Mucosa of descending colon (tissue), 3 donors: ENCODE measurements around the gene GADD45G. TPM values are rescaled to one million over a fixed set of nuclear protein-coding genes. Genes with fewer than 3 reads are reported as not detected.

Experiments used
- ATAC-seq: fragments of 200-7000 bp; cut with Tn5 transposase; one replicate; pipeline ENCODE4 v1.9.1; 2020; ENCODE audit warnings: mild to moderate bottlenecking, moderate library complexity
- DNase-seq, 3 donors: peaks; one replicate each; pipeline ENCODE4 v3.0.0-alpha.2; 2020
- H3K36me3 ChIP-seq: fragments of 200-600 bp; one replicate; pipeline ENCODE4 v1.8.0; 2021; ENCODE audit warnings: low read depth, mild to moderate bottlenecking
- H3K4me1 ChIP-seq: fragments of 200-600 bp; one replicate; pipeline ENCODE4 v1.8.0; 2021; ENCODE audit warnings: low read depth, mild to moderate bottlenecking
- H3K4me3 ChIP-seq: fragments of 200-600 bp; one replicate; pipeline ENCODE4 v1.8.0; 2021; ENCODE audit warnings: mild to moderate bottlenecking
- H3K9me3 ChIP-seq: fragments of 200-600 bp; one replicate; pipeline ENCODE4 v1.8.0; 2021; ENCODE audit warnings: mild to moderate bottlenecking
- CTCF ChIP-seq: fragments of 200-600 bp; IDR thresholded peaks from one replicate; pipeline ENCODE4 v1.8.0; 2022; ENCODE audit warnings: antibody characterized with exemption, mild to moderate bottlenecking
- intact Hi-C, 2 donors: fragments of 100-400 bp; cut with DNase I in 1 of 2; cut with micrococcal nuclease in 1 of 2; formaldehyde crosslinking; loops; one replicate each; pipeline versions ENCODE4 v1.11.0 to v1.11.1; 2022; cut with DNase I, micrococcal nuclease
- total RNA-seq, 3 donors: library from RNA; stranded (reverse); fragmentation: NEBNext Ultra II Directional in 2 of 3; extraction: Animal tissue kit (Norgen Biotek cat#: 25700) in 2 of 3; gene quantifications; one replicate each; pipeline versions ENCODE4 v1.2.1 to v1.2.4, GENCODE V29; 2021 to 2023
- donor health status: DM: no; HTN: no; CAD: no; lungs with moderate emphysema.
- donor health status: DM: no; HTN: no; CAD: no.
- donor health status: DM: no; HTN: yes; CAD: no.

Gene GADD45G
- total RNA-seq, 3 donors from 2014 or later: 5.4 to 18.4 (median 6.6) TPM

- no peaks in the 10 kb centered on the region for H3K9me3 ChIP-seq
- intact Hi-C loops: no loop called here
Measured at GRCh38 chr9:89646189-89646939, 41.6 kb downstream of the GADD45G start.

GRCh38 chr9:89647366-89648128 is 42.7 kb downstream of the GADD45G start:
- H3K36me3 ChIP-seq: no peaks in the 10 kb centered on the region
- ATAC-seq (peak; percentile 33), DNase-seq (no peak)
- no peak overlapping the region for H3K4me3 ChIP-seq
- no peak for TF ChIP-seq CTCF
- intact Hi-C loops: no loop called here
- no peaks in the 10 kb centered on the region for H3K9me3 ChIP-seq
- no peaks in the 10 kb centered on the region for H3K4me1 ChIP-seq

More at GRCh38 chr9:89646189-89646939, 41.6 kb downstream of the GADD45G start:
- no peak for TF ChIP-seq CTCF
- no peak for ATAC-seq
- DNase-seq: no peak
- H3K4me1 ChIP-seq: no peaks in the 10 kb centered on the region
- no peak overlapping the region for H3K4me3 ChIP-seq
- H3K36me3 ChIP-seq: no peaks in the 10 kb centered on the region

DNA sequence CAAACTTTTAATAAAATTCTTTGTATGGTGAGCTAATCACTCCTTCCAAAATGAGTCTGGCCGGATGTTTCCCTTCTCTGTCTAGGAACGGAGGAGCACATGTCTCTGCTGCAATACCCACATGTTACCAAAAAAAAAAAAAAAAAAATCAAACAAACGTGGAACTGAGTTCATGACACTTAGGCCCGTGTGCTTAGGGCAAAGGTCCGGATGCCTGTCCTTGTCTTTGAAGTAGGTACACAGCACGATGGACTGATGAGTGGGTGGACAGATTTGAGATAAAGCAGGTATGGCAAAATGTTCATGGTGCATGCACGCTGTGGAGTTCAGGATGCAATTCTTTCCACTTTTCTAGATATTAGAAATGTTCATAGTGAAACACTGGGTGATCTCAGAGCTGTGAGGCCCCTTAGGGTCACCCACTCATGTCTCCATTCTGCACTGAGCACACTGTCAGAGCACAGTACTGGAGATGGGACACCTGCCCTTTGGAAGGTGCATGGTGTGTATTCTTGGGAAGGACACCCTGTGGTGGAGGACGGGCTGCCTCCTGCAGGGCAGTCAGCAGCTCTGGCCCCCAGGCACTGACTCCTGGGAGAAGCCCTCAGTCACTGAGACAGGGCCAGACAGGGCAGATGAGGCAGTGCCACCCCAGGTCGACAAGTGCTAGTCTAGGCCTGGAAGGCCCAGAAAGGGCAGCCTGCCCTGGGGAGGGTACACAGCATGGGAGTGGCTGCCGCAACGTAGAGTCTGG is 43.6 kb downstream of the GADD45G start:
- no peak for TF ChIP-seq CTCF
- no peaks in the 10 kb centered on the region for H3K9me3 ChIP-seq
- DNase-seq (no peak), ATAC-seq (peak; percentile 10)
- H3K36me3 ChIP-seq: no peaks in the 10 kb centered on the region
- intact Hi-C loops: no loop called here
- H3K4me3 ChIP-seq: no peak overlapping the region
- no peaks in the 10 kb centered on the region for H3K4me1 ChIP-seq

- H3K9me3 ChIP-seq: no peaks in the 10 kb centered on the region
- no peaks in the 10 kb centered on the region for H3K4me1 ChIP-seq
- DNase-seq (no peak), ATAC-seq (peak; percentile 40)
- H3K4me3 ChIP-seq: no peak overlapping the region
- TF ChIP-seq CTCF: no peak
- intact Hi-C loops: no loop called here
- no peaks in the 10 kb centered on the region for H3K36me3 ChIP-seq
Measured at GRCh38 chr9:89649039-89649691, 44.4 kb downstream of the GADD45G start.

GRCh38 chr9:89654025-89654662 is 49.3 kb downstream of the GADD45G start:
- Histone ChIP-seq H3K9me3 (no peaks in the 10 kb centered on the region), H3K36me3 (no peaks in the 10 kb centered on the region), H3K4me1 (peaks cover 7% of the 10 kb centered on the region), H3K4me3 (no peak overlapping the region)
- intact Hi-C loops: no loop called here
- DNase-seq (no peak), ATAC-seq (no peak)
- TF ChIP-seq CTCF: no peak
